ENCODE results near the gene ARHGAP45. TPM values are rescaled to one million over a fixed set of nuclear protein-coding genes. Genes with fewer than 3 reads are reported as not detected.

The ARHGAP45 gene
- total RNA-seq, 2 donors from 2014 or later = 13.2 to 23.4 TPM

DNA sequence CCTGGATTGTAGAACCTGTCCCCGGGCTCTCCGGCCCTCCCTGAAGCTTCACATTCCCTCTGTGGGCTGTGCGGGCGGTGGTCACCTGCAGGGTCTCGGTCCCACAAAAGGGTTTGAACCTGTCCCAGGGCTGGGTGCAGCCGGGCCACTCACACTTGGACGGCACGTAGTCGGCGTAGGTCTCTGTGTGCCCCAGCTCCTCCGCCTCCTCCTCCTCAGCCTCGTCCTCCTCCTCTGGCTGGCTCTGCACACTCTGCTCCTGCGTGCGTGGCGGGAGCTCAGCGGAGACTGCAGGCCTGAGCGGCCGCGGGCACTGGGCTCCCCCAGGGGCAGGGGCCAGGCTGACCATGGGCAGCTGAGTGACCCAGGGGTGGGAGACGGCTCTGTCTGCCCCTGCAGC is 56.4 kb downstream of the ARHGAP45 start:
- no peak for TF ChIP-seq POLR2A (IDR thresholded peaks at IDR 0.05)
- TF ChIP-seq, protein P1, sequence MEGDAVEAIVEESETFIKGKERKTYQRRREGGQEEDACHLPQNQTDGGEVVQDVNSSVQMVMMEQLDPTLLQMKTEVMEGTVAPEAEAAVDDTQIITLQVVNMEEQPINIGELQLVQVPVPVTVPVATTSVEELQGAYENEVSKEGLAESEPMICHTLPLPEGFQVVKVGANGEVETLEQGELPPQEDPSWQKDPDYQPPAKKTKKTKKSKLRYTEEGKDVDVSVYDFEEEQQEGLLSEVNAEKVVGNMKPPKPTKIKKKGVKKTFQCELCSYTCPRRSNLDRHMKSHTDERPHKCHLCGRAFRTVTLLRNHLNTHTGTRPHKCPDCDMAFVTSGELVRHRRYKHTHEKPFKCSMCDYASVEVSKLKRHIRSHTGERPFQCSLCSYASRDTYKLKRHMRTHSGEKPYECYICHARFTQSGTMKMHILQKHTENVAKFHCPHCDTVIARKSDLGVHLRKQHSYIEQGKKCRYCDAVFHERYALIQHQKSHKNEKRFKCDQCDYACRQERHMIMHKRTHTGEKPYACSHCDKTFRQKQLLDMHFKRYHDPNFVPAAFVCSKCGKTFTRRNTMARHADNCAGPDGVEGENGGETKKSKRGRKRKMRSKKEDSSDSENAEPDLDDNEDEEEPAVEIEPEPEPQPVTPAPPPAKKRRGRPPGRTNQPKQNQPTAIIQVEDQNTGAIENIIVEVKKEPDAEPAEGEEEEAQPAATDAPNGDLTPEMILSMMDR (IDR thresholded peaks at IDR 0.05) = no peak
- H3K36me3 ChIP-seq (replicated peaks in 1 of 2; ENCODE audit: insufficient read depth in 1 of 2, low read depth in 2 of 2) = peaks cover 19 to 51% of the 10 kb centered on the region in 2 donors
- 94% methylated on average over 6 to 20 of the region's 20 CpGs for WGBS, 2 donors
- intact Hi-C loops (cut with DNase I) = no loop called here
- H3K9me3 ChIP-seq = no peaks in the 10 kb centered on the region
- no peaks in the 10 kb centered on the region for H3K4me1 ChIP-seq
- no peaks in the 10 kb centered on the region for H3K27me3 ChIP-seq
- H3K27ac ChIP-seq = no peak overlapping the region
- no peak for ATAC-seq
- DNase-seq = no peak
- no peak overlapping the region for H3K4me3 ChIP-seq

DNA sequence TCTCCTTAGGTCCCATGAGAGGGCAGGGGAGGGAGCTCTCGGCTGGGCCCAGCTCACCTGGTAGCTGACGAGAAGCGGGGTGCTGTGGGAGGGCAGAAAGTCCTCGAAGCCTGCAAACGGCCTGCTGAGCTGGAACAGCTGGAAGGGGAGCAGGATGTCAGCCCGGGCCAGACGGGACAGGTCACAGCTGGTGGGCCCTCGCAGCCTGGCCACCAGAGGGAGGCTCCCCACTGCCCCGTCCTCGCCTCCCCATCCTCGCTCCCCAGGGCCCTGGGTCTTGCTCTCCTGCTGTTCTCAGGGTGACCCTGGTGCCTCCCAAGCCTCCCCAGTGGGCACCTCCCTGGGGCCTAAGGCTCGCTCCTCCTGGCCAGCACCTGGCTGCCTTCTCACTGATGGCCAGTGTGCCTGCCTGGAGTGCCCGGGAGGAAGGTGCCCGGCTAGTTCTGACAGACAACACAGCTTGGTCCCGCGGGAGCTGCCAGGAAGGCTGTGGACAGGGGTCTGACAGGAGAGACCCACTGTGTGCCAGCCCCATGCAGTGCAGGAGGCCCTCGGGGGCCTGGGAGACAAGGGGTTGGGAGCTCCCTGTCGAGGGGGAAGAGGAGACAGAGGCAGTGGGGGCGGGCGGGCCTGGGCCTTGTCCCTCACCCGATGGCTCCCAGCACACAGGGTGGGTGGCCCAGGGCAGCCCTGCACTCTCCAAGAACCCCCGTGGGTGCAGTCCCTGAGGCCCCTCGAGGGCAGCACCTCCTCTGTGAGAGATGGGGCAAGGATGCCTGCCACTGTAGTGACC is 57.1 kb downstream of the ARHGAP45 start:
- intact Hi-C loops (cut with DNase I) = no loop called here
- 82 to 100% methylated on average over 1 to 14 of the region's 23 CpGs for WGBS, 2 donors
- Histone ChIP-seq H3K27me3 (no peaks in the 10 kb centered on the region), H3K9me3 (no peaks in the 10 kb centered on the region), H3K4me3 (no peak overlapping the region), H3K36me3 (replicated peaks in 1 of 2; ENCODE audit: insufficient read depth in 1 of 2, low read depth in 2 of 2) (peaks cover 17 to 50% of the 10 kb centered on the region in 2 donors), H3K4me1 (no peaks in the 10 kb centered on the region), H3K27ac (no peak overlapping the region)
- ATAC-seq (no peak), DNase-seq (no peak)
- TF ChIP-seq, protein P1 (IDR thresholded peaks at IDR 0.05) = no peak
- no peak for TF ChIP-seq POLR2A (IDR thresholded peaks at IDR 0.05)

DNA sequence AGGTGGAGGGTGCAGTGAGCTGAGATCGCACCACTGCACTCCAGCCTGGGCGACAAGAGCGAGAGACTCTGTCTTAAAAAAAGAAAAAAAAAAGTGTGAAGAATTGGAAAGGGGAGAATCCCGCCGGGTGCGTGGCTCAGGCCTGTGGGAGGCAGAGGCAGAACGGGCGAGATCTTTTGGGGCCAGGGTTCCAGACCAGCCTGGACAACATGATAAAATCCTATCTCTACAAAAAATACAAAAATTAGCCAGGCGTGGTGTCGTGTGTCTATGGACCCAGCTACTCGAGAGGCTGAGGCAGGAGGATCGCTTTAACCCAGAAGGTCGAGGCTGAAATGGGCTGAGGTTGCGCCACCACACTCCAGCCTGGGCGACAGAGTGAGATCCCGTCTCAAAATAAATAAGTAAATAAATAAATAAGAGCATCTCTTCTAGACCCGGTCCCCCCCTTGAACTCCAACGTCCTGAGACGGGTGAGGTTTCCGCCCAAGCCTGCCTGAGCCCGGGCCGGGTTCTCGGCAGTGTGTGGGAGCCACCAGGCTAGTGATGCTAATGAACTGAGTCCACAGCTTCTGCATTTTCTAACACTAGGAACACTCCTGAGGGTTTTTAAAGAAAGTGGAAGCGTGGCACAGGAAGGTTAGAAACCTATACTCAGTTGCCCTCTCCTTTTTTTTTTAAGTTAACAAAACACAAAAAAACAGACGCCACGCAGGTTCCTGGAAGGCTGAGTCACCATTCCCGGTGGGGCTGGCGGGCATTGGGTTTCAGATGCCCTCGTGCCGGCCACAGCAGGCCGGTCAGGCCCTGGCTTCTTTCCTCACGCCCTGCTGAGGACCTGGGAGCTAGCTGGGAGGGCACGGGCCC is 58.9 kb downstream of the ARHGAP45 start:
- no peaks in the 10 kb centered on the region for H3K27me3 ChIP-seq

DNA sequence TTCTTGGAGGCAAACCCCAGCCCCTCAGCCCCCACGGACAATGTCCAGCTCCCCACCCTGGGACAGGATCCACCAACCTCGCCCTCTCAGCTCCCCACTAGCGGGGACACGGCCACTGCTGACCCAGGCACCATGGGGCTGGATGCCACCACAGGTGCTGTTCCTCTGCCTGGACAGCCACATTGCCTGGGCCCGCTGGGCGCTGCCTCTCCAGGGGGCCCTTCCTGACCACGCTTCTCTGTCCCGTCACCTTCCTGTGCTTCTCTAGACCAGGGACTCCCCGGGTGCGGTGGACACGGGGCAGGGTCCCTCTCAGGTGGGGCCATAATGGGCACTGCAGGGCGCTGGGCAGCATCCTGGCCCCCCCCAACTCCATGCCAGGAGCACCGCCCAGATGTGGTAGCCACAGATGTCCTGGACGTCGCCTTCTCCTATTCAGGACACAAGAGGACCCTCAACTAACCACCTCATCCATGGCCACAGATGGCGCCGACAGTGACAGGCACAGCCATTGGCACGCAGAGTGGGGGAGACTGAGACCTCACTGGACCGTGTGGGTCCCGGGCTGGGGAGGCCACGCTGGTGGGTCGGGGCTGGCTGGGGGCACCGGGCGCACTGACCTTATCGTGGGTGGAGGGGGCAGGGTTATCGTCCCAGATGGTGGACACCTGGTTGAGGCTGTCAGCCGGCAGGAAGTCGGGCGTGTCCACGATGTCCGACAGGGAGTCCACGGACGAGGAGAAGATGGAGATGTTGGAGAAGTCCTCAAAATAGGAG is 60.2 kb downstream of the ARHGAP45 start:
- H3K4me1 ChIP-seq = peaks cover 8% of the 10 kb centered on the region
- H3K9me3 ChIP-seq = no peaks in the 10 kb centered on the region
- TF ChIP-seq POLR2A (IDR thresholded peaks at IDR 0.05) = no peak
- TF ChIP-seq, protein P1 (IDR thresholded peaks at IDR 0.05) = no peak
- 92 to 93% methylated on average over 23 to 33 of the region's 33 CpGs for WGBS, 2 donors
- DNase-seq = no peak
- no peak for ATAC-seq
- intact Hi-C loops (cut with DNase I) = no loop called here
- H3K27ac ChIP-seq = no peak overlapping the region
- no peak overlapping the region for H3K4me3 ChIP-seq
- no peaks in the 10 kb centered on the region for H3K27me3 ChIP-seq
- peaks cover 17 to 29% of the 10 kb centered on the region in 2 donors for H3K36me3 ChIP-seq (replicated peaks in 1 of 2; ENCODE audit: insufficient read depth in 1 of 2, low read depth in 2 of 2)

More for the DNA sequence above, 58.9 kb downstream of the ARHGAP45 start:
- H3K27ac ChIP-seq = no peak overlapping the region
- H3K36me3 ChIP-seq (replicated peaks in 1 of 2; ENCODE audit: insufficient read depth in 1 of 2, low read depth in 2 of 2) = peaks cover 17 to 38% of the 10 kb centered on the region in 2 donors
- H3K4me3 ChIP-seq = no peak overlapping the region
- intact Hi-C loops (cut with DNase I) = no loop called here
- DNase-seq (no peak), ATAC-seq (no peak)
- 85 to 90% methylated on average over 33 of the region's 33 CpGs for WGBS, 2 donors
- peaks cover 6% of the 10 kb centered on the region for H3K4me1 ChIP-seq
- no peaks in the 10 kb centered on the region for H3K9me3 ChIP-seq
- TF ChIP-seq, protein P1 (IDR thresholded peaks at IDR 0.05) = no peak
- TF ChIP-seq POLR2A (IDR thresholded peaks at IDR 0.05) = no peak

All from body of pancreas (tissue), 4 donors.